ENCODE measurements around the gene SPRED2. TPM values are rescaled to one million over a fixed set of nuclear protein-coding genes. Genes with fewer than 3 reads are reported as not detected.

Gene SPRED2
- total RNA-seq, 4 donors from 2014 or later, result 12.5 to 21.2 (median 13.8) TPM

- no peak for ATAC-seq
- Histone ChIP-seq H3K9me3 (peaks cover 0 to 5% (median 0%) of the 10 kb centered on the region in 3 donors), H3K4me1 (no peaks in the 10 kb centered on the region), H3K4me3 (no peak overlapping the region), H3K27me3 (no peaks in the 10 kb centered on the region), H3K36me3 (no peaks in the 10 kb centered on the region), H3K27ac (no peak overlapping the region)
- TF ChIP-seq EP300 (IDR thresholded peaks at IDR 0.05) (no peak), POLR2A (IDR thresholded peaks at IDR 0.05) (no peak), CTCF (IDR thresholded peaks at IDR 0.05) (no peak), POLR2AphosphoS5 (IDR thresholded peaks at IDR 0.05) (no peak)
- 87 to 90% methylated on average over 3 of the region's 3 CpGs for WGBS, 2 donors (ENCODE audit: low coverage in 1 of 2)
Observed at GRCh38 chr2:65450393-65450792, 18.0 kb upstream of the SPRED2 start.

- Histone ChIP-seq H3K27ac (no peak overlapping the region), H3K9me3 (peaks cover 0 to 5% (median 0%) of the 10 kb centered on the region in 3 donors), H3K4me3 (no peak overlapping the region), H3K27me3 (no peaks in the 10 kb centered on the region), H3K36me3 (no peaks in the 10 kb centered on the region), H3K4me1 (no peaks in the 10 kb centered on the region)
- TF ChIP-seq POLR2AphosphoS5 (IDR thresholded peaks at IDR 0.05) (no peak), EP300 (IDR thresholded peaks at IDR 0.05) (no peak), POLR2A (IDR thresholded peaks at IDR 0.05) (no peak), CTCF (IDR thresholded peaks at IDR 0.05) (no peak)
- ATAC-seq, result no peak
- WGBS, 2 donors (ENCODE audit: low coverage in 1 of 2), result 89 to 100% methylated on average over 5 of the region's 5 CpGs
Observed at GRCh38 chr2:65443509-65444186, 11.2 kb upstream of the SPRED2 start.

GRCh38 chr2:65442420-65443020 is 10.1 kb upstream of the SPRED2 start:
- Histone ChIP-seq H3K4me1 (peaks cover 0 to 3% (median 0%) of the 10 kb centered on the region in 3 donors), H3K27ac (no peak overlapping the region), H3K4me3 (no peak overlapping the region), H3K36me3 (no peaks in the 10 kb centered on the region), H3K9me3 (no peaks in the 10 kb centered on the region), H3K27me3 (no peaks in the 10 kb centered on the region)
- no peak for TF ChIP-seq CTCF (IDR thresholded peaks at IDR 0.05)
- no peak for TF ChIP-seq POLR2AphosphoS5 (IDR thresholded peaks at IDR 0.05)
- TF ChIP-seq POLR2A (IDR thresholded peaks at IDR 0.05), result no peak
- ATAC-seq, result no peak
- 89 to 93% methylated on average over 3 to 4 of the region's 5 CpGs for WGBS, 2 donors (ENCODE audit: low coverage in 1 of 2)

GRCh38 chr2:65438137-65438899 is 5.9 kb upstream of the SPRED2 start:
- no peaks in the 10 kb centered on the region for H3K27me3 ChIP-seq
- no peak for ATAC-seq
- TF ChIP-seq POLR2A (IDR thresholded peaks at IDR 0.05) (no peak), CTCF (IDR thresholded peaks at IDR 0.05) (no peak), POLR2AphosphoS5 (IDR thresholded peaks at IDR 0.05) (no peak), EP300 (IDR thresholded peaks at IDR 0.05) (no peak)
- H3K36me3 ChIP-seq, result no peaks in the 10 kb centered on the region
- no peak overlapping the region for H3K4me3 ChIP-seq
- peaks cover 0 to 27% (median 0%) of the 10 kb centered on the region in 3 donors for H3K4me1 ChIP-seq
- peak overlapping the region in 2 of 4 donors; percentile 87 to 98 for H3K27ac ChIP-seq
- 90 to 100% methylated on average over 1 to 2 of the region's 2 CpGs for WGBS, 2 donors (ENCODE audit: low coverage in 1 of 2)
- no peaks in the 10 kb centered on the region for H3K9me3 ChIP-seq
